HG02759 (cell line): ENCODE measurements around the gene CEP295NL.
"Not testable (repeated sequence)": the region's sequence is repeated elsewhere in the genome, so short reads cannot be mapped to it uniquely, and the experiment has no call there.

Source experiments
- ATAC-seq: cut with Tn5 transposase; IDR thresholded peaks from one replicate; pipeline ENCODE4 v1.9.1; 2021; ENCODE audit warnings: mild to moderate bottlenecking, moderate library complexity; ENCODE audit not compliant: unreplicated experiment

Gene CEP295NL

GRCh38 chr17:78891406-78892061 lies 11.5 kb downstream of the CEP295NL start:
- ATAC-seq: no peak

- ATAC-seq: no peak
These were observed 12.5 kb downstream of the CEP295NL start for GRCh38 chr17:78890498-78890897.

GRCh38 chr17:78890096-78890495 lies 12.9 kb downstream of the CEP295NL start:
- not testable (repeated sequence) for ATAC-seq

- ATAC-seq: no peak
These were observed 13.5 kb downstream of the CEP295NL start for GRCh38 chr17:78889531-78889930.

GRCh38 chr17:78888941-78889518 lies 14.0 kb downstream of the CEP295NL start:
- ATAC-seq: no peak

- ATAC-seq: no peak
These were observed 16.0 kb downstream of the CEP295NL start for GRCh38 chr17:78886954-78887353.

- no peak for ATAC-seq
These were observed 17.0 kb downstream of the CEP295NL start for GRCh38 chr17:78885956-78886355.

GRCh38 chr17:78884876-78885667 lies 17.9 kb downstream of the CEP295NL start:
- ATAC-seq: no peak

GRCh38 chr17:78884148-78884825 lies 18.7 kb downstream of the CEP295NL start:
- ATAC-seq: no peak

- no peak for ATAC-seq
These were observed 19.4 kb downstream of the CEP295NL start for GRCh38 chr17:78883533-78884131.

GRCh38 chr17:78883089-78883532 lies 19.9 kb downstream of the CEP295NL start:
- ATAC-seq: no peak

- ATAC-seq: no peak
These were observed 20.4 kb downstream of the CEP295NL start for GRCh38 chr17:78882540-78883088.

GRCh38 chr17:78879635-78880186 lies 23.3 kb downstream of the CEP295NL start:
- ATAC-seq: no peak

- ATAC-seq: no peak
These were observed 24.0 kb downstream of the CEP295NL start for GRCh38 chr17:78878871-78879527.

GRCh38 chr17:78878261-78878660 lies 24.7 kb downstream of the CEP295NL start:
- ATAC-seq: no peak

- not testable (repeated sequence) for ATAC-seq
These were observed 26.0 kb downstream of the CEP295NL start for GRCh38 chr17:78876954-78877517.

GRCh38 chr17:78876094-78876597 lies 26.9 kb downstream of the CEP295NL start:
- ATAC-seq: no peak

- no peak for ATAC-seq
These were observed 27.5 kb downstream of the CEP295NL start for GRCh38 chr17:78875363-78876093.
